SK-N-MC (cell line): ENCODE data around the gene TMEM106C.

Source experiments
- DNase-seq: peaks from one replicate; pipeline ENCODE4 v3.0.0-alpha.2; 2011; ENCODE audit warnings: low read depth, low spot score
- H3K27ac ChIP-seq: fragments of 200-600 bp; sonication (generic); 2 replicates; pipeline ENCODE4 v1.5.1; 2016; ENCODE audit warnings: mixed run types
- H3K36me3 ChIP-seq: fragments of 200-600 bp; sonication (generic); 2 replicates; pipeline ENCODE4 v1.6.1; 2017; ENCODE audit warnings: antibody characterized with exemption, low read length, mixed read lengths; ENCODE audit not compliant: insufficient read depth
- H3K4me3 ChIP-seq: fragments of 200-600 bp; sonication (generic); 2 replicates; pipeline ENCODE4 v1.5.1; 2016
- H3K9ac ChIP-seq: fragments of 200-600 bp; sonication (generic); 2 replicates; pipeline ENCODE4 v1.8.0; 2017; ENCODE audit warnings: mixed run types, mixed read lengths; ENCODE audit not compliant: insufficient read length
- H3K9me3 ChIP-seq: fragments of 200-600 bp; sonication (generic); 2 replicates; pipeline ENCODE4 v1.6.1; 2017; ENCODE audit warnings: low read depth, mild to moderate bottlenecking, antibody characterized with exemption, low read length, moderate library complexity, mixed read lengths
- EZH2 ChIP-seq: fragments of 200-600 bp; sonication (generic); IDR thresholded peaks from one replicate; pipeline ENCODE4 v1.6.1; 2017; ENCODE audit warnings: antibody characterized with exemption
- FOXP2 ChIP-seq: optimal IDR thresholded peaks from 2 replicates; pipeline ENCODE3; 2011; ENCODE audit warnings: mild to moderate bottlenecking, moderate library complexity; ENCODE audit not compliant: insufficient read depth; ENCODE audit errors: extremely low read length, control extremely low read depth
- POLR2AphosphoS5 ChIP-seq: IDR thresholded peaks from 2 replicates; pipeline ENCODE4 v1.6.1; 2012; ENCODE audit warnings: mild to moderate bottlenecking, low read depth, low read length, borderline replicate concordance

The TMEM106C gene, protein sequence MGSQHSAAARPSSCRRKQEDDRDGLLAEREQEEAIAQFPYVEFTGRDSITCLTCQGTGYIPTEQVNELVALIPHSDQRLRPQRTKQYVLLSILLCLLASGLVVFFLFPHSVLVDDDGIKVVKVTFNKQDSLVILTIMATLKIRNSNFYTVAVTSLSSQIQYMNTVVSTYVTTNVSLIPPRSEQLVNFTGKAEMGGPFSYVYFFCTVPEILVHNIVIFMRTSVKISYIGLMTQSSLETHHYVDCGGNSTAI

DNA sequence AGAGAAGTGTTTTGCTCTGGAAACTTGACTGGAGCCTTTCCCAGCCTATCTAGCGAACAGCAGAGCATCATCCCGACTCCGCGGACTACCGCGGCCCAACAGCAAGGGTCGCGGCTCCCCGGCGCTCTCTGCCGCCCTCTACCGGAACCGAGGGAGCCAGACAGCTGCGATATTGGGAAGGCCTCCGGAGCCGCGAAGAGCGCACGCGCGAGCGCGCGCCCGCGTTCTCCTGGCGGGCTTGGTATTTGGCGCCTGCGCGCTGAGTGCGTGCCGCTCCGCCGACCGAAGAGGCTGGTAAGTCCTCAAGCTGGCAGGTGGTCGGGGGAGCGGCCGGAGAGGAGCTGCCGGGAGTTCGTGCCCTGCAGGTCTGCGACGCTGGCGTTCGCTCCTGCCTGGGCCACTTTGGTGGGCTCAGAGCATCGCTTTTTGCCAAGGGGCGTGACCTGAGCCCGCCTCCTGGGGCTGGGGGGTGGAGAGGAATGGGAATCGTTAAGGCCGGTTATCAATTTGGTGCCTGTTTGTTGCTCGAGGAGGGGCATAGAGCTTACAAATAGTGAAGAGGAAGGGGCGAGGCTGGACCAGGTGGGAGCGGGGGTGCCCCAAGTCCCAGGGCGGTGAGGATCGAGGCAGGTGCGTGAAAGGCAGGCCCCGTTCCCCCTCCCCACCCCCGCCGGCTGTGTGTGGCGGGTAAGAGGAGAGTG, at the start of gene TMEM106C:
TSS of gene TMEM106C (plus strand) at position 257 of the 701 bp plus-strand sequence. CDS start 641 bp downstream, outside the sequence.
- no peak within 1 kb of the TSS for H3K27ac ChIP-seq
- H3K4me3 ChIP-seq = peak within 1 kb of the TSS; percentile 98
- peak within 1 kb of the TSS; percentile 82 for H3K9ac ChIP-seq

GRCh38 chr12:47920913-47921312, 42.5 kb upstream of the TMEM106C start:
- TF ChIP-seq EZH2 (no peak), POLR2AphosphoS5 (no peak), FOXP2 (no peak)
- Histone ChIP-seq H3K27ac (no peak overlapping the region), H3K4me3 (no peak overlapping the region), H3K9ac (no peak overlapping the region), H3K36me3 (no peaks in the 10 kb centered on the region), H3K9me3 (no peaks in the 10 kb centered on the region)
- no peak for DNase-seq

More for the DNA sequence above, at the start of gene TMEM106C:
- DNase-seq = peak; percentile 40
- TF ChIP-seq FOXP2 = peak; percentile 66
- no peak for TF ChIP-seq EZH2
- peak; percentile 89; the same call in 1 of the 2 replicates for TF ChIP-seq POLR2AphosphoS5
- peaks cover 39% of the 10 kb centered on the region for H3K36me3 ChIP-seq
- H3K9me3 ChIP-seq = no peaks in the 10 kb centered on the region

GRCh38 chr12:47921907-47922306, 41.5 kb upstream of the TMEM106C start:
- Histone ChIP-seq H3K9ac (no peak overlapping the region), H3K27ac (no peak overlapping the region), H3K9me3 (no peaks in the 10 kb centered on the region), H3K4me3 (no peak overlapping the region), H3K36me3 (no peaks in the 10 kb centered on the region)
- DNase-seq = no peak
- TF ChIP-seq POLR2AphosphoS5 = no peak
- TF ChIP-seq EZH2 = no peak
- no peak for TF ChIP-seq FOXP2

DNA sequence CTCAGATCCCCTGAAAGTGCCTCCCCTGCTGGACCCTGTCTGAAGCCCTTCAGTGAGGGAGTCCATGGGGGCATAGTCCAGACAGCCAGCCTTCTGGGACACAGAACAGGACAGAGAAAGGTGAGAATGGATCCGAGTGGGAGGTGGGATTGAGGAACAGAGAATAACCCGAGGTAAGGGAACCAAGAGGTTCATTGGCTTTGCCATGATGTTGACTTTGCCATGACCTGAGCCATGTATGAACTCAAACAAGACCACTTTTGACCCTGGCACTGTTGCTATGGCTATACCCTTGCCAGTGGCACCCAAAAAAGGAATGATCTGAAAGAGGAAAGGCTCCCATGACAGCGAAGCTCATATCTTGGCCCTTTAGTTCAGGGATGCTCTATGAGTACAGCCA, 36.0 kb upstream of the TMEM106C start:
- Histone ChIP-seq H3K4me3 (no peak overlapping the region), H3K36me3 (no peaks in the 10 kb centered on the region), H3K9ac (no peak overlapping the region), H3K9me3 (no peaks in the 10 kb centered on the region), H3K27ac (no peak overlapping the region)
- TF ChIP-seq POLR2AphosphoS5 (no peak), EZH2 (no peak), FOXP2 (no peak)
- no peak for DNase-seq

DNA sequence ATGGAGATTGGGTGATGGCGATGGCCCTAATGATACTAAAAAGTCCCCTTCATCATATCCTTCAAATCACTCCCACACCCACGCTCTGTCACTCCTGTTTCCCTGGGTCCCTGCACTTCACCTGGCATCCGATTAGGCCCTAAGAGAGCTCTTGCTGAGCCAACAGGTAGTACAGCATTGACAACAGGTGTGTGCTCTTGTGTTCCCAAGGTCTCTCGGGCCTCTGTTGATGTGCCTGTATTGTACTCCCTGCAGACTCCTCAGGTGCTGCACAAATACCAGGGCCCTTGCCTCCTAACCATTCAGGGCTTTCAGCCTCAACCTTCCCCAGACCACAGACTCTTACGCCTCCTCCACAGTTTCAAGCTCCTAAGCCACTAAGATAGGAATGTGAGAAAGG, 32.8 kb upstream of the TMEM106C start:
- Histone ChIP-seq H3K9me3 (no peaks in the 10 kb centered on the region), H3K27ac (no peak overlapping the region), H3K9ac (no peak overlapping the region), H3K36me3 (no peaks in the 10 kb centered on the region), H3K4me3 (no peak overlapping the region)
- no peak for DNase-seq
- TF ChIP-seq FOXP2 (no peak), EZH2 (no peak), POLR2AphosphoS5 (no peak)

DNA sequence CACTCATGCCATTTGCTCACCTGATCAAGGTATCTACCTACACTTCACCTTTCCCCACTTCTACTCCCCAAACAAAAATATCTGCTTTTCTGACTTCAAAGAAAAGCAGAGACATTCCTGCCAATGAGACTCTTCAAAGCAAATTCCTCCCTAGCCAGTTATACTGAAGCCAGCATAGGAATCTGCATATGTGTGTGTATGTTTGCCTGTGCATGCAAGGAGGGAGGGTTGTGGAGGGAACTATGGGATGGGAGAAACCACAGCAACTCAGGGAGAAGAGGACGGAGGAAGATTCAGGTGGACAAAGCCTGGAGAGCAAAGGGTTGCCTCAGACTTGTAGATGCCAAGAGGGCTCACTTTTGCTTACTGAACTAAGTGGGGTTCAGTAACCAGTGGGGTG, 32.2 kb upstream of the TMEM106C start:
- Histone ChIP-seq H3K4me3 (no peak overlapping the region), H3K9me3 (no peaks in the 10 kb centered on the region), H3K36me3 (no peaks in the 10 kb centered on the region), H3K27ac (no peak overlapping the region), H3K9ac (no peak overlapping the region)
- no peak for TF ChIP-seq POLR2AphosphoS5
- no peak for TF ChIP-seq EZH2
- TF ChIP-seq FOXP2 = no peak
- DNase-seq = no peak

DNA sequence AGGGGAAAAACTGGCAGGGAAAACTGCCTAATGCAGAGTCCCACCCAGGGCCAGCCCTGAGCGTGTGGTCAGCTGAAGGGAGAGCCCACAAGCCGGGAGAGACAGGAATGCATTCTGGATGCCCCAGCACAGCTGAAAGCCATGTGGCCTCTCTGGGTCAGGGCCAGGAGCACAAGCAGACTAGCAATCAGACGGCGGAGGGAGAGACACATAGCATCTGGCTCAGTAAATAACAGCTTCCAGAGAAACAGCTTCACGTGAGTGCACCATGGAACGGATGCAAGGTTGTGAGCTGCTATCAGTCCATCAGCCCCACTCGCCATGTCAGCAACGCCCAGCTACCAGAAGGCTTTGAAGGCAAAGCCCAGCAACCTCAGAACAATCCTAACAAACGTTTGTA, 28.2 kb upstream of the TMEM106C start:
- Histone ChIP-seq H3K27ac (no peak overlapping the region), H3K36me3 (no peaks in the 10 kb centered on the region), H3K4me3 (no peak overlapping the region), H3K9me3 (no peaks in the 10 kb centered on the region), H3K9ac (no peak overlapping the region)
- no peak for DNase-seq
- TF ChIP-seq FOXP2 (no peak), EZH2 (no peak), POLR2AphosphoS5 (no peak)

DNA sequence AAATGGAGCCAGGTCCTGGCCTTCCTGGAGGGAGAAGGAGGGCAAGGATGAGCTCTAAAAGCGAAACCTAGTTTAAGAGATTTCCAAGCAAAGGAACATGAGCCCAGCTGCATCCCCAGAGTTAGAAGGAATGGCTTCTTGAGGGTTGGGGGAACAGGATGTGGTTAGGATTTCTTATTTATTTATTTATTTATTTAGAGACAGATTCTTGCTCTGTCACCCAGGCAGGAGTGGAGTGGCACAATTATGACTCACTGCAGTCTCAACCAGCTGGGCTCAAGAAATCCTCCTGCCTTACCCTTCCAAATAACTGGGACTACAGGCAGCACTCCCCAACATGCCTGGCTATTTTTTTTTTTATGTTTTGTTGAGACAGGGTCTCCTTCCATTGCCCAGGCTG, 25.3 kb upstream of the TMEM106C start:
- DNase-seq = no peak
- no peaks in the 10 kb centered on the region for H3K9me3 ChIP-seq
- no peaks in the 10 kb centered on the region for H3K36me3 ChIP-seq
- TF ChIP-seq EZH2 (no peak), FOXP2 (no peak), POLR2AphosphoS5 (no peak)
- H3K27ac ChIP-seq = no peak overlapping the region
- H3K4me3 ChIP-seq = no peak overlapping the region
- H3K9ac ChIP-seq = no peak overlapping the region
